ENCODE data around the gene OSER1. TPM values are rescaled to one million over a fixed set of nuclear protein-coding genes. Genes with fewer than 3 reads are reported as not detected.
"Not testable (repeated sequence)": the region's sequence is repeated elsewhere in the genome, so short reads cannot be mapped to it uniquely, and the experiment has no call there.

OSER1 gene
- 10 to 100 TPM; 44.5 to 52.4 (median 47.5) TPM for polyA plus RNA-seq (ENCODE audit: insufficient read length in 4 of 4)

DNA sequence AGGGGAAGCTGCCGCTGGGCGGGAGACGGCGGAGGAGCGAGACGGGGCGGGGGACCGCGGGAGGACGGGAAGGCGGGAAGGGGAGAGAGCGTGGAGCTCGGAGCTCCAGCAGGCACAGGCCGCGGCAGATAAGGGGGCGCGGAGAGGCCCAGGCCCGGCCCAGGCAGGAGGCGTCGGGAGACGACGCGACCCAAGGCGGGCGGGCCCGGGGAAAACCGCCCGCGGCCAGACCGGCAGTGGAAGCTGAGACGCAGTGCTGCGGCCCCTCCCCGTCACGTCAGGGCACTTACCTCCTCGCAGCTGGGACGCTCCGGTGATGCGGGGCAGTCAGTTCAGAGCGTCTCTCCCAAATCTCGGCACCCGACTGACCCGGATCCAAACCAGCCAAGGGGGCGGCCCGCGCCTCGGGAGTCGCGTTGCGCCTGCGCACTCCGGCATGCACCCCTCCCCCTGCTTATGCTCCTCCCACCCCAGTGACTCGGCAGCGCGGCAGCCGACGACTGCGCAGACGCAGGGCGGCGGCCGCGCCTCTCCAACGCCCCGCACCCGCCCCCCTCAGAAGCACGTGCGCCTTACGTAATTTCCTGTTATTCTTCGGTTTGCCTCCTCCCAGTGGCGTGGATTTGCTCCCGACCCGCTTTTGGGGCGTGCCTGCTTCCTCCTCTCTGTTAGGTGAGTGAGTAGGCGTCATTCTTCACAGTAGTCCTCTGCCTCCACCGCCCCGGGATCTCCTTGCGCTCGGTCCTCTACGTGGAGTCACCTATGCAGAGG, at the start of gene OSER1:
Gene OSER1, minus strand, starts transcription at position 366 of the 771 bp plus-strand sequence. CDS start 3,814 bp downstream, outside the sequence.
- peak; percentile 91 to 95 (median 94) for DNase-seq (ENCODE audit: low read depth in 4 of 4, low spot score in 2 of 4)

DNA sequence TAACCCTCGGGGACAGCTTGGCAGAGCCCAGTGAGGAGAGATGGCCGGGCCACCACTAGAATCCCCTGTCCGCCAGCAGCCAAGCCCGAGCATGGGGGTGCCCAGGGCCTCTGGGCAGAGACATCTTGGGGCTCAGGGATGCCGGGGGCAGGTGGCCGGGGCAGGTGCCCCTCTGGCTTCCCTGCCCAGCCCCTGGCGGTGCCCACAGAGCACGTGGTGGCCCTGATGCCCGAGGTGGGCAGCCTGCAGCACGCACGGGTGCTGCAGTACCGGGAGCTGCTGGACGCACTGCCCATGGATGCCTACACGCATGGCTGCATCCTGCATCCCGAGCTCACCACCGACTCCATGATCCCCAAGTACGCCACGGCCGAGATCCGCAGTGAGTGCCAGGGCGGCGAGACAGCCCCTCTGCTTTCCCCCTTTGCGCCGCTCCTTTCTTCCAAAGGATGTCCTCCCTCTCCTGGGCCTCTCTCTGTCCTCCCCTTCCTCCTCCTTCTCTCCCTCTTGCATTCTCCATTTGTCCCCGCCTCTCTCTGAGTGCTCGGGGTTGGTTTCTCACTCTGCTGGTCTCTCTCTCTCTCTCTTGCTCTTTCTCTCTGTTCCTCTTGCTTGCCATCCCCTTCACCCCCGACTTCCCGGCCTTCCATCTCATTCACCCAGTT, 47.8 kb upstream of the OSER1 start:
- DNase-seq (ENCODE audit: low read depth in 4 of 4, low spot score in 2 of 4), result no peak

DNA sequence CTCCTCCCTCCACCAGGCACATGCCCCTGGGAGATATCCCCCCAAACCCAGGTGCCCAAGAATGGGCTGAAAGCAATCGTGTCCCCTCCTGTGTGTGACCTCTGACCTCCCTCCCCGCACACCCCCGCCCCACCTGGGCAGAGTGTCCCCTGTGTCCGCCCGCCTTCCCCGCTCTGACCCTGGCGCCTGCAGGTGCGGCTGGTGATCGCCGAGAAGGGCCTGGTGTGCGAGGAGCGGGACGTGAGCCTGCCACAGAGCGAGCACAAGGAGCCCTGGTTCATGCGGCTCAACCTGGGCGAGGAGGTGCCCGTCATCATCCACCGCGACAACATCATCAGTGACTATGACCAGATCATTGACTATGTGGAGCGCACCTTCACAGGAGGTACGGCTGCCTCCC, 46.4 kb upstream of the OSER1 start:
- DNase-seq (ENCODE audit: low read depth in 4 of 4, low spot score in 2 of 4), result no peak

DNA sequence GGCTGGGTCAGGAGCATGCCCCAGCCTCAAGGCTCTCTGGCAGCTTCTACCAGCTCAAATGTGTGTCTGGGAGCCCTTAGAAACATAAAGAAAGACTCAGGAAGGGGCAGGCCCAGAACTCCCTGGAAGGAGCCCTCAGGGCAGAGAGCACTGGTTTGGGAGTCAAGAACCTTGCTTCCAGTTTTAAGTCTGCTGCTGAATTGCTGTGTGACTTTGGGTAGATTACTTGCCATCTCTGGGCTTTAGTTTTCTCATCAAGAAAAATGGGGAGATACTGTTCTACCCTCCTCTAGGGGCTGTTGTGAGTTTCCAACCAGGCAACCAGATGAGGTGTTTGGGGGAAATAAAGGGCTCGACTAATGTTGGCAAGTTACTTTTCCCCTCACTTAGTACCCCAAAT, 45.4 kb upstream of the OSER1 start:
- no peak for DNase-seq (ENCODE audit: low read depth in 4 of 4, low spot score in 2 of 4)

DNA sequence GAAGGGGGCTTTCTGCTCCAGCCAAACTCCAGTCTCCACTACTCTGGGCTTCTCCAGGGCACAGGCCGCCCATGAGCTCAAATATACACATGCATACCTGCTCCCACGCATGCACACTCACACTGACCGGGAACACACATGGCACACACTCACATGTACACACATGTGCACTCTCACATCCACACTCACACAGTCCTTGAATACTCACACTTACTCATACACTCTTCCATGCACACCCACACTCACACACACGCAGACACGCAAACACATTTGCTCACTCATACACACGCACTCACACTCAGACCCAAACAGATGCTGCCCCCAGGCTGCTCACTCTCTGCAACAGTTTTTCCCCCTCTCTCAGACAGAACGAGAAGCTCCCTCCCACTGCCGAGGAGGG, 43.5 kb upstream of the OSER1 start:
- DNase-seq (ENCODE audit: low read depth in 4 of 4, low spot score in 2 of 4), result no peak

DNA sequence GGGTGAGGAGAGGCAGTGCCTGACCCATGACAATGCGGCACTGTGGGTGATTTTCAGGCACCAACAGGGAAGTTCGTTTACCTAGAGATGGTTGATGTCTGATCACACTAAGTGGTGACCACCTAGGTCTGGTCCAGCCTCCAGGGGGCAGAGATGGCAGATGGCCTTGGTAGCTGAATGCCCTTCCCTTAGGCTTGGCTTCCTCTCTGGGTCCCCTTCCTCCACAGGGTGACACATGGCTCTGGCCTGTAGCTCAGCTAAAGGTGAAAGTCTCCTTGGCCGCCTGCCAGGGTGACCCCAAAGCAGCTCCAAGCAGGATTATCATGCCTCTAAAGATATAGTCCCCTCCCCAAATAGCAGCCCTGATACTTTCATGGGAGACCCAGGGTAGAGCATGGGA, 43.0 kb upstream of the OSER1 start:
- no peak for DNase-seq (ENCODE audit: low read depth in 4 of 4, low spot score in 2 of 4)

DNA sequence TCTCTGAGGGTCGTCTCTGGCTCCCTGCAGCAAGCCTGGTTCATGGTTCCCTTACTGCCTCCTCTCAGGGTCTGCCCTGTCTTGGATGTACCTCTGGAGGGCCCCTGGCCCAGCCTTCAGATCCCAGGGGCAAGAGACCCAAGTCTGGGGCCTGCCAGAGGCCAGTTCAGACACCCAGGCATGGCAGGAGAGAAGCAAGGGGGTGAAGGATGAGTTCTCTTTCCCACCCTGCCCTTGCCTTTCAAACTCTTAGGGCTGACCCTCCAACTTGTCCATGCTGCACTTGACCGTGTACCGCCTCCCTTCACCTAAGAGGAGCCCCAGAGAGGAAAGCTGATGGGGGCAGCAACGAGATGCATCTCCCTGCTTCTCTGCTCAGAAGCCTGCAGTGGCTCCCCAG, 40.7 kb upstream of the OSER1 start:
- no peak for DNase-seq (ENCODE audit: low read depth in 4 of 4, low spot score in 2 of 4)

DNA sequence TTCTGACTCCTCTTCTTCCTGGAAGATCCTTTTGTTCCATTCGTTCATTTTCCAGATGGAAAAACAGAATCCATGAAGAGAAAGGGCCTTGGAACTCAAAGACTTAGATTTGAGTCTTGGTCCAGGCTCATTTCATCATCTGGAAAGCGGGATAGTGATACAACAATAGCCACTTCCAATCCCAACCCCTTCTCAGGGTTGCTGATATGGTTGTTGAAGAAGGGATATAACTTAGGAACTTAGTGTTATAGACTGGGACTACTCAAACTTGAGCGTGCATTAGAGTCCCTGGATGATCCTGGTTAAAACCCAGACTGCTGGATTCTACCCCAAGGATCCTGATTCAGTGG, 37.8 kb upstream of the OSER1 start:
- DNase-seq (ENCODE audit: low read depth in 4 of 4, low spot score in 2 of 4), result no peak

DNA sequence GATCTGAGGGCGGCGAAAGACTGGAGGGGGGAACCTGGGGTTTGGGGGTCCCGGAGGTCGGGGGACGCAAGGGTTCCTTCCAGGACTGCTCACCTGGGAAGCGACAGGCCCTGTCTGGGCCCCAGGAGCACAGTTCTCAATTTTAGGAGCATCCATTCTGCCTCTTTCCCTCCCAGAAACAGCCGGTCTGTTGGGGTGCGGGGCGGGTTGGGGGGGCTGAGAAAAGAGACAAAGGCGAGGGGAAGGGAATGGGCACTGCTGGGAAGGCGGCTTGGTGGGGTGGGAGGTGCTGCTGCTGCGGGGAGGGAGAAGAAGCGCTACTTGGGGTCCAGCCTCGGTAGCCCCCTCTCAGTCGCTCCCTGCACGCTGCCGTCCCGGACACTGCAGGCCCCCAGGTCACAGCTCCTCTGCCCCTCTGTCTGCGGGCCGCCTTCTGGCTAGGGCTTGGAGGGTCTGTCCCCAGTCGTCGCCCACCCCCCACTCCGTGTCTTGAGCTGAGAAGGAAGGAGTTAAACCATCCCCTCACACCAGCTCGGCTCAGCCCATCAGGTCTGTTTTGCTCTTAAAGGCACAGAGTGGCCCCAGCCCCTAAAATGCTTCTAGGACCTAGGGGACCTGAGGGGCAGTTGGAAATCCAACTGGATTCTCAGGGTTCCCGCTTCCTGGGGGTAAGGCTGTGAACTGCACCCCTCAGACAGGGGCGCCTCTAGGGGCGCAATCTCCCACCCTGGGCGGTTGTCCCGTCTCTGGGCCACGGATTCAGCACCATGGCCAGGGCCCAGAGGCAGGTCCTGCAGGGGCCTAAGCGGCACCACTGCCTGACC, 37.2 kb upstream of the OSER1 start:
- DNase-seq (ENCODE audit: low read depth in 4 of 4, low spot score in 2 of 4), result peak in 3 of 4 donors; percentile 26 to 53 (median 28)

DNA sequence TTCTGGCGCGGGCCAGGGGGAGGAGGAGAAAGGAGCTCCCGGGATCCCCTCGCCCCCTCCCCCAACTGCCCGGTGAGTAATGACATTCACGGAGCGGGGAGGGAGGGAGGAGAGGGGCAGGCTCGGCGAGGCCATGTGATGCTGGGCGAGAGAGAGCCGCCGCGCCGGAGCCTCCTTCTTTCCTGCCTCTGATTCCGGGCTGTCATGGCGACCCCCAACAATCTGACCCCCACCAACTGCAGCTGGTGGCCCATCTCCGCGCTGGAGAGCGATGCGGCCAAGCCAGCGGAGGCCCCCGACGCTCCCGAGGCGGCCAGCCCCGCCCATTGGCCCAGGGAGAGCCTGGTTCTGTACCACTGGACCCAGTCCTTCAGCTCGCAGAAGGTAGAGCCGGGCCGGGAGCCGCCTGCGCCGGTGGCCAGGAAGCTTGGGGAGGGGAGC, 36.6 kb upstream of the OSER1 start, which contains the start of gene GDAP1L1:
Gene GDAP1L1, plus strand, starts transcription at position 178 of the 441 bp plus-strand sequence. Its CDS starts 27 bp downstream, at position 205.
- peak in 1 of 4 donors; percentile 7 for DNase-seq (ENCODE audit: low read depth in 4 of 4, low spot score in 2 of 4)

DNA sequence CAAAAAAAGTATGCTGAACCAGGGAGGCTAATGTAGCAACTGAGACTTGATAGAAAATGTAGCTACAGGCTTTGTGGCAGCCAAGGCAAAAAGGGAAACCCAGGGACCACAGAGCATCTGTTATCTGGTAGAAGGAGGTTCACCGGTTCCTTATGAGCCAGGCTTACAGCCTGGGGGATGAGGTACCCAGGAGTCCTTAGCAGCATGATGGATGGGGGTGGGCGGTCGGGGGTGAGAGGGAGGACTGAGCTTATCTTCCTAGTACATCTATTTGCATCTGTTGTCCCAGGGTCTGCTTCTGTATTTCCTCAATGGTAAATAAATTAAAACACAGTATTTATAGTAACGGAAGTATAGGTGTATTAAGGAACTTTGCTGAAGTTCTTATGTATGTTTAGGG, 35.4 kb upstream of the OSER1 start:
- DNase-seq (ENCODE audit: low read depth in 4 of 4, low spot score in 2 of 4), result no peak

DNA sequence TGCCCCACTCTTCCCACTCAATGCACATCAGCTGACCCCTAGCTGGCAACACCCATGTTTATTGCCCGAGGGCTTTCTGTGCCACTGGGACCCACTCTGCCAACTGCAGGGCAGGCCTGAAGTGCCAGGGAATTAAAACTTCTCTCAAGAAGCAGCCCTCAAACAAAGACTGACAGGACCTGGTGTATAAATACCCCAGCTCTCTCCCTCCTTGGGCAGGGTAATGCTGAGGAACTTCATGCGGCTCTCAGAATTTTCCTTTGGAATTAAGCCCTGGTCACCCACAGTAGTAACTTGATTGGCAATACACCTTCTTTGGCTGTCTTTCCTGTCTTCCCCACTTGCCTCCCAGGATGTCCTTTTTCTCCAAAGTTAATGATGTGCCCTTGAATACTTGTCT, 31.2 kb upstream of the OSER1 start:
- no peak for DNase-seq (ENCODE audit: low read depth in 4 of 4, low spot score in 2 of 4)

DNA sequence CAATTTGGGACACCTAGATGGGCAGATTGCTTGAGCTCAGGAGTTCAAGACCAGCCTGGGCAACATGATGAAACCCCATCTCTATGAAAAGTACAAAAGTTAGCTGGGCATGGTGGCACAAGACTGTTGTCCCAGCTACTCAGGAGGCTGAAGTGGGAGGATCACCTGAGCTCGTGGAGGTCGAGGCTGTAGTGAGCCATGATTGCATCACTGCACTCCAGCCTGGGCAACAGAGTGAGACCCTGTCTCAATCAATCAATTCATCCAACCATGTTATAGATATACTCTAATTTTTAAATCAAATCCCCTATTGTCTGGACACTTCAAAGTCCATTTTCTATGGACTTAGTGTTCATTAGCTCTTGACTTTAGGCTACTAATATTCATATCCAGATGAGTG, 26.3 kb upstream of the OSER1 start:
- DNase-seq (ENCODE audit: low read depth in 4 of 4, low spot score in 2 of 4), result not testable (repeated sequence)

DNA sequence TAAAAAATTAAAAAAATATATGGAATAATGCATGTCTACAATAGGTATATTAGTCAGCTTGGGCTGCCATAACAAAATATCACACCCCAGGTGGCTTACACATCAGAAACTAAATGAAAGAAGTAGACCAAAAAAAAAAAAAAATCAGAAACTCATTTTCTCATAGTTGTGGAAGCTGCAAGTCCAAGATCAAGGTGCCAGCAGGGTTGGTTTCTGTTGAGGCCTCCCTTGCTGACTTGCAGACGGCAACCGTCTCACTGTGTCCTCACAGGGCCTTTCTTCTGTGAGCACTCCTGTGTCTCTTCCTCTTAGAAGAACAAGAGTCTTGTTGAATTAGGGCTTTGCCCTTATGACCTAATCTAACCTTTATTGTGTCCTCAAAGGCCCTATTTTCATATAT, 25.1 kb upstream of the OSER1 start:
- DNase-seq (ENCODE audit: low read depth in 4 of 4, low spot score in 2 of 4), result no peak

DNA sequence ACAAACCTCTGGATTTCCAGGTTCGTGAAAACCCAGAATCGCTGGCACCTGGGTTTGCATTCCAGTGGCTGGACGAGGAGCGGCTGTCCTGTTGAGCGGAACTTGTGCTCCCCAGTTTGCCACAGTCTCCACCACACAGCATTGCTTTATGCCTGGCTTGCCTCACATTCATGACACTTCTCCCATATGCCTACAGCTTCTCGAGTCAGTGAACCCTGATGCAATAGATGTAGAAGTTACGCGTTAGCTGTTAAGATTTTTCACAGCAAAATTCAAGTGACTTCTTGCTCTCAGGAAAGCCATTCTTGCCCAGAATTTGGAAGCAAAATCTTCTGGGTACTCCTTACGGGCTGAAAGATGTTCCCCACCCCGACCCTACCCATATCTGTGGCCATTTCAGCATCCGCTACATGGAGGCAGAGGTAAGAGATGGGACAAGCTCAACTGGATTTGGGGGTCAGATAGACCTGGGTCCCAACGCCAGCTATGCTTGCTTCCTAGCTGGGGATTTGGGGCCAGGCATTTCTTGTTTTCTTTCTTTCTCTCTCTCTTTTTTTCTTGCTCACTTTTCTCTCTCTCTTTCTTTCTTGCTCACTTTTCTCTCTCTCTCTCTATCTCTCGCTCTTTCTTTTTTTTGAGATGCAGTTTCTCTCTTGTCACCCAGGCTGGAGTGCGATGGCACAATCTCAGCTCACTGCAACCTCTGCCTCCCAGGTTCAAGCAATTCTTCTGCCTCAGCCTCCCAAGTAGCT, 24.2 kb upstream of the OSER1 start:
- DNase-seq (ENCODE audit: low read depth in 4 of 4, low spot score in 2 of 4), result no peak

DNA sequence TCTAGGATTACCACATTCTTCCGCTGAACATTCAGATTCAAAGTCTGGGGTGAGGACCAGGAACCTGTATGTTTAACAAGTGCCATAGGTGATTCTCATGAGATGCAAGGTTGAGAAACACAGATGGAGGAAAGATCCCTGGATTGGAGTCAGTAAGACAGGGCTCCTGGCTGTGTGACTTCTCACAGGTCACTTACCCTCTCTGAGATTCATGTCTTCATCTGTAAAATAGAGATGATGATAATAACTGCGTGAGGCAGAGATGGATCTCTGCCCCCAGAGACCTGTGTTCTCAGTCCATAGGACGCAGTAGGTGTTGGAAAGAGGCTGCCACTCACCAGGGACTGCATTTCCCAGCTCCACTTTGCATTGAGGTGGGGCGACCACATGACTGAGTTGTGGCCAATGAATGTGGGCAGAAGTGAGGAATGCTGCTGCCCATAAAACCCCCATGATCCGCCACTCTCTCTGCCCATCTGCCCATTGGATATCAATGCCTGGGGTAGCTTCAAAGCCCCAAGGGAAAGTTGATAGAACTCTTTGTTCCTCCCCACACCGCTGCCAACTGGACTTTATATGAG, 23.0 kb upstream of the OSER1 start:
- DNase-seq (ENCODE audit: low read depth in 4 of 4, low spot score in 2 of 4), result no peak

DNA sequence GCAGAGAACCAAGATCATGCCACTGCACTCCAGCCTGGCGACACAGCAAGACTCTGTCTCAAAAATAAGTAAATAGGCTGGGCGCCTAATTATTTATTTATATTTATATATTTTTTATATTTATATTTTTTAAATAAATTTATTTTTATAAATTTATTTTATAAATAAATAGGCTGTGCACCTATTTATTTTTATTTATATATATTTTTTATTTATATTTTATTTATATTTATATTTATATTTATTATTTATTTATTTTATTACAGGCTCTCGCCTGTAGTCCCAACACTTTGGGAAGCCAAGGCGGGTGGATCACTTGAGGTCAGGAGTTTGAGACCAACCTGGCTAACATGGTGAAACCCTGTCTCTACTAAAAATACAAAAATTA, 21.9 kb upstream of the OSER1 start:
- DNase-seq (ENCODE audit: low read depth in 4 of 4, low spot score in 2 of 4), result not testable (repeated sequence)

DNA sequence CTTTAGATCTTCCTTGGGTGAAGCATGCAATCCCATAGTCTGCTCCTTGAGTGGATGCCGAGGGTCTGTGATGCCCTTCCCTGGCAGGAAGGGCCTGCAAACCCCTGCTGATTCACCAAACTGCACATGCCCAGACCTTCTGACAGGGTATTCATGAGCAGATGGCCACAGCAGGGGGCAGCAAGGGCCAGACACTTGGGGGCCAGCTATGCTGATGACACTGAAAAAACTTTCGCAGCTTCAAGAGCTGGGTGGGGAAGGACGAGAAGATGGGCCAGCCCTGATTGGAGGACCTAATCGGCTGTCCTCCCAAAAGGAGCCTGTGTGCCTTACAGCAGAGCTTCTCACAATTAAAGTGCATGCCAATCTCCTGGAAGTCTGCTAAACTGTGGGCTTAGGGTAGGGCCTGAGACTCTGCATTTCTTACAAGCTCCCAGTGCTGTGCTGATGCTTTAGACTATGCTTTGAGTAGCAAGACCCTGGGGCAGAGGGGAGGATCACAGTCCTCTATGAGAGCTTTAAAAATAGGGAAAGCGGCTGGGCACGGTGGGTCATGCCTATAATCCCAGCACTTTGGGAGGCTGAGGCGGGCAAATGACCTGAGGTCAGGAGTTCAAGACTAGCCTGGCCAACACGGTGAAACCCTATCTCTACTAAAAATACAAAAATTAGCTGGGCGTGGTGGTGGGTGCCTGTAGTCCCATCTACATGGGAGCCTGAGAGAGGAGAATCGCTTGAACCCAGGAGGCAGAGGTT, 21.3 kb upstream of the OSER1 start:
- DNase-seq (ENCODE audit: low read depth in 4 of 4, low spot score in 2 of 4), result no peak

DNA sequence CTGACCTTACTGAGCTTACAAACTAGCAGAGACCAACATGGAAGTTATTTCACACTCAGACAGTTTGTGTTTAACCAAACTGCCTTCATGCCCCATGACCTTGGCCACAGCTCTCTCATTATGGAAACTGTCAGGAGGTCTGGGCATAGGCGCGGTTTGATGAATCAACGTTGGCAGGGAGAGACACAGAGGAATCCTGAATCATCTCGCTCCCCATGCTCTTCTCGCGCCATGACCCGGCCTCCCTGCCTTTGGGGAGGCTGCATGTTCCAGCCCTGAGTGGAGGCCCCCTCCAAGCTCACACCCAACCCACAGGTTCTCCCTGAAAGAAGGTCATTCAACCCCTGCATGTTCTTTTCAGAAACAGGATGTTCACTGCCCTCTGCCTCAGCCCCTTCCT, 20.6 kb upstream of the OSER1 start:
- DNase-seq (ENCODE audit: low read depth in 4 of 4, low spot score in 2 of 4), result no peak
